H1 (cell line): ENCODE results near the gene SNAP47. TPM values are rescaled to one million over a fixed set of nuclear protein-coding genes. Genes with fewer than 3 reads are reported as not detected.

Experiments used
- CTBP2 ChIP-seq: IDR thresholded peaks from 2 replicates; pipeline ENCODE4 v1.7.0; 2011; ENCODE audit warnings: borderline replicate concordance, mild to moderate bottlenecking, moderate library complexity, mixed read lengths, low read length; ENCODE audit not compliant: insufficient read depth, insufficient read length
- EZH2 ChIP-seq: fragments of 200-600 bp; sonication (generic); IDR thresholded peaks from 2 replicates; pipeline ENCODE4 v1.7.1; 2012; ENCODE audit warnings: low read depth, mild to moderate bottlenecking, moderate library complexity, low read length, inconsistent platforms; ENCODE audit not compliant: severe bottlenecking
- HDAC2 ChIP-seq, 2 experiments: fragments of 300-600 bp in 1 of 2; sonication (generic) in 1 of 2; IDR thresholded peaks; 2 replicates each; pipeline ENCODE4 v1.6.1; 2011 to 2012; ENCODE audit warnings: low read depth in 2 of 2, low read length in 2 of 2, mild to moderate bottlenecking in 2 of 2, moderate library complexity in 2 of 2, borderline replicate concordance in 1 of 2, inconsistent platforms in 1 of 2
- RNF2 ChIP-seq: fragments of 200-900, 300-1000 bp; sonication (generic); IDR thresholded peaks from 2 replicates; pipeline ENCODE4 v1.7.1; 2016; ENCODE audit warnings: borderline replicate concordance, low read depth, mild to moderate bottlenecking, antibody characterized with exemption, low read length; ENCODE audit not compliant: poor library complexity, severe bottlenecking; ENCODE audit errors: missing control alignments
- SAP30 ChIP-seq: fragments of 300-600 bp; sonication (generic); IDR thresholded peaks from 2 replicates; pipeline ENCODE4 v1.7.1; 2012; ENCODE audit warnings: low read length, moderate library complexity, mild to moderate bottlenecking, inconsistent platforms; ENCODE audit not compliant: insufficient read depth, insufficient replicate concordance
- SRF ChIP-seq: IDR thresholded peaks from 2 replicates; pipeline ENCODE4 v1.6.1; 2011; ENCODE audit warnings: mild to moderate bottlenecking, low read depth, low read length, moderate library complexity
- polyA plus RNA-seq, 7 experiments: library from polyadenylated mRNA; depleted of rRNA in 3 of 7; stranded (reverse) in 5 of 7; unstranded in 2 of 7; fragments of >200 nt in 5 of 7; fragments of 200-250 nt in 2 of 7; gene quantifications; 1 replicate in 5 of 7; 2 replicates in 1 of 7; 4 replicates in 1 of 7; pipeline versions ENCODE4 v1.2.1 to v1.2.3, GENCODE V29; 2011 to 2013; ENCODE audit warnings: missing spikeins in 2 of 7, mixed read lengths in 2 of 7
- total RNA-seq: library from RNA; stranded (reverse); fragmentation: NEBNext Ultra II Directional; extraction: Animal tissue kit (Norgen Biotek cat#: 25700); gene quantifications from 2 replicates; pipeline ENCODE4 v1.2.1, GENCODE V29; 2021

The SNAP47 gene
- total and polyA plus RNA-seq, 2 of the 8 experiments (the other 6 are each of a cell fraction or from before 2014, with no cell fraction given) = 37.6 to 42.2 TPM

DNA sequence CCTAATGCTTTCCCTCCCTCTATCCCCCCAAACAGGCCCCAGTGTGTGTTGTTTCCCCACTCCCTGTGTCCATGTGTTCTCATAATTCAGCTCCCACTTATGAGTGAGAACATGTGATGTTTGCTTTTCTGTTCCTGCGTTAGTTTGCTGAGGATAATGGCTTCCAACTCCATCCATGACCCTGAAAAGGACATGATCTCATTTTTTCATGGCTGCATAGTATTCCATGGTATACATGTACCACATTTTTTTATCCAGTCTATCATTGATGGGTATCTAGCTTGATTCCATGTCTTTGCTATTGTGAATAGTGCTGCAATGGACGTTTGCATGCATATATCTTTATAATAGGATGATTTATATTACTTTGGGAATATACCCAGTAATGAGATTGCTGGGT, 89.0 kb downstream of the SNAP47 start (continued):
- TF ChIP-seq RNF2 (no peak), SRF (no peak), CTBP2 (no peak), EZH2 (no peak), SAP30 (no peak), HDAC2 (IDR thresholded peaks at IDR 0.05; ENCODE audit: borderline replicate concordance in 1 of 2, low read depth in 2 of 2, low read length in 2 of 2) (no peak)
